ENCODE data around the gene TMEM59. TPM values are rescaled to one million over a fixed set of nuclear protein-coding genes. Genes with fewer than 3 reads are reported as not detected.

The TMEM59 gene, protein sequence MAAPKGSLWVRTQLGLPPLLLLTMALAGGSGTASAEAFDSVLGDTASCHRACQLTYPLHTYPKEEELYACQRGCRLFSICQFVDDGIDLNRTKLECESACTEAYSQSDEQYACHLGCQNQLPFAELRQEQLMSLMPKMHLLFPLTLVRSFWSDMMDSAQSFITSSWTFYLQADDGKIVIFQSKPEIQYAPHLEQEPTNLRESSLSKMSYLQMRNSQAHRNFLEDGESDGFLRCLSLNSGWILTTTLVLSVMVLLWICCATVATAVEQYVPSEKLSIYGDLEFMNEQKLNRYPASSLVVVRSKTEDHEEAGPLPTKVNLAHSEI
- total RNA-seq, result 150 and 341 TPM in 2 replicates

DNA sequence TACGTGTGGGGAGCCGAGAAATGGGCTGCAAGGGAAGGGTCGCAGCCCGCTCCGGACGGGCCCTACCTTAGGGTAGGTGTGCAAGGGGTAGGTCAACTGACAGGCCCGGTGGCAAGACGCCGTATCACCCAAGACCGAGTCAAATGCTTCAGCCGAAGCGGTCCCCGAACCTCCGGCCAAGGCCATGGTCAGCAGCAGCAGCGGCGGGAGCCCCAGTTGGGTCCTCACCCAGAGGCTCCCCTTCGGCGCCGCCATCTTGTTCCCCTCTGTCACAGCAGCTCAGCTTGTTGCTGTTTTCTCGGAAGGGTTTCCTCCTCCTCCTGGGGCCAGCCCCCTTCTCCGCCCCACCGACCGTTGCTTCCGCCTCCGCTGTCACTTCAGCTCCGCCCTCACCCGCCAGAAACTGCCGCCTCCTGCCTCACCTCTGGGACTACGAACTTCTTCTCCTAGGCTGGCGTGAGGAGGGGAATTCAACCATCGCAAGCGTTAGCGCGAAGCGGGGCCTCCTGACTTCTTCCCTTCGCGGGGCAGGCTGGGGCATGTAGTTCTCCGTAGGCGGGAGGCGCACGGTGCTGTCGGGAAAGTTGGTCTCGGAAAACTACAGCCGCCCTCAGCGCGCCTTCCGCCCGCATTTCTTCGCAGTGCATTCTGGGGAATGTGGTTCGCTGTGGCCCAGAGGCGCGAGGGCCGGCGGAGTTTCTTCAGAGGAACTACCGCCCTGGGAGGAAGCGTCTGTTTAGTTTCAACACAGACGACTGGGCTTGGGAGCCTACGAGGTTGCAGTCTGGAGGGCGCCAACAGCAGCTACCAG, at the start of gene TMEM59, which contains the start of gene TCEANC2:
Gene TMEM59 (minus strand): TSS at position 271 of the 811 bp plus-strand sequence. CDS start 16 bp downstream, at position 255.
Gene TCEANC2 (plus strand): TSS at position 675 of the 811 bp plus-strand sequence. CDS start 815 bp downstream, outside the sequence.

DNA sequence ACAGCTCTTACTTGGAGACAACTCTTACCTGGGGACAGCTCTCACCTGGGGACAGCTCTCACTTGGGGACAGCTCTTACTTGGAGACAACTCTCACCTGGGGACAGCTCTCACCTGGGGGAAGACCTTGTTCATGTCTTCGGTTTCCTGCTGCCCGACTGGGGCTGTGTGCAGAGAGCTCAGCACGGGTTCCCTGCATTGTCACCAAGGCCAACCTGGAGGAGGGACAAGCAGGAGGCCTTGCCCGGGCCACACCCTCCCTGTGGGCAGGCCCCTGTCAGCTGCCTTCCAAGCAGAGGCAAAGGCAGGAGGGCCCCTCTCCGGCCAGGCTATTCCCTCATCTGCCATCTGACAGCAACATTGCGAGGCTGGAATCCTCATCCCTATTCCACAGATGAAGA, 35.0 kb downstream of the TMEM59 start, which contains the start of gene LDLRAD1:
Gene LDLRAD1 (minus strand): TSS at position 208 of the 400 bp plus-strand sequence. CDS start 74 bp downstream, at position 134.

Other genes starting within 250 kb of the TMEM59 start
- 17.6 and 47.7 TPM in 2 replicates for gene NDC1, start 214.9 kb downstream of the TMEM59 start, total RNA-seq
- 15.3 and 20.0 TPM in 2 replicates for gene YIPF1, start 163.4 kb downstream of the TMEM59 start, total RNA-seq
- gene DIO1, start 159.0 kb downstream of the TMEM59 start, total RNA-seq, result not detected in 2 replicates
- gene IFT25, start 107.5 kb downstream of the TMEM59 start, total RNA-seq, result 23.0 and 24.8 TPM in 2 replicates
- 28.8 and 34.1 TPM in 2 replicates for gene LRRC42, start 106.9 kb downstream of the TMEM59 start, total RNA-seq
- gene LDLRAD1, start 35.0 kb downstream of the TMEM59 start, total RNA-seq, result under 0.01 TPM in 1 of 2 replicates, not detected in the other
- 3.0 and 3.5 TPM in 2 replicates for gene TCEANC2, start 404 bp upstream of the TMEM59 start, total RNA-seq
- not detected in 2 replicates for gene CDCP2, start 99.8 kb upstream of the TMEM59 start, total RNA-seq
- 6.6 and 7.2 TPM in 2 replicates for gene CYB5RL, start 146.8 kb upstream of the TMEM59 start, total RNA-seq
- gene MRPL37, start 147.0 kb upstream of the TMEM59 start, total RNA-seq, result 42.6 and 60.4 TPM in 2 replicates